Ovary (tissue), 9 donors: Measurements from ENCODE around the gene FITM1. TPM values are rescaled to one million over a fixed set of nuclear protein-coding genes. Genes with fewer than 3 reads are reported as not detected.

Experiments used
- DNase-seq, 5 donors: peaks; one replicate each; pipeline ENCODE4 v3.0.0-alpha.2; 2019 to 2020
- H3K27ac ChIP-seq, 2 donors: fragments of 200-600 bp; one replicate each; pipeline versions ENCODE4 v1.5.1 to v1.8.0; 2019 to 2022
- H3K27me3 ChIP-seq: fragments of 200-600 bp; one replicate; pipeline ENCODE4 v1.8.0; 2022
- H3K36me3 ChIP-seq: fragments of 200-600 bp; sonication (generic); one replicate; pipeline ENCODE4 v1.5.1; 2019
- H3K4me1 ChIP-seq: one replicate; pipeline ENCODE4 v1.8.1; 2013; ENCODE audit warnings: mild to moderate bottlenecking, moderate library complexity; ENCODE audit not compliant: insufficient read depth
- H3K4me3 ChIP-seq: fragments of 200-600 bp; sonication (generic); one replicate; pipeline ENCODE4 v1.5.1; 2017
- H3K9me3 ChIP-seq, 2 donors: fragments of 200-600 bp in 1 of 2; sonication (generic) in 1 of 2; one replicate each; pipeline versions ENCODE4 v1.5.1 to v1.8.1; 2013 to 2019; ENCODE audit warnings: mild to moderate bottlenecking in 1 of 2, moderate library complexity in 1 of 2
- CTCF ChIP-seq, 3 donors: fragments of 450-650 bp in 2 of 3; fragments of 200-600 bp in 1 of 3; IDR thresholded peaks; one replicate each; pipeline versions ENCODE4 v1.5.1 to v1.8.0; 2016 to 2022; ENCODE audit warnings: antibody characterized with exemption in 3 of 3, mild to moderate bottlenecking in 1 of 3
- EP300 ChIP-seq: sonication (generic); formaldehyde crosslinking; IDR thresholded peaks from one replicate; pipeline ENCODE4 v1.6.1; 2017; ENCODE audit warnings: antibody characterized with exemption
- POLR2A ChIP-seq: fragments of 450-650 bp; IDR thresholded peaks from one replicate; pipeline ENCODE4 v1.6.1; 2017; ENCODE audit warnings: antibody characterized with exemption, mild to moderate bottlenecking, moderate library complexity
- WGBS, 3 donors: extraction: QIAGEN DNeasy Blood & Tissue Kit in 1 of 3; methylation state at CpG; one replicate each; pipeline versions ENCODE4 v1.1.5 to v1.1.7; 2013 to 2017; 5-methylcytosine and 5-hydroxymethylcytosine counted together
- intact Hi-C, 4 donors: fragments of 100-400 bp; cut with DNase I; formaldehyde crosslinking; loops; one replicate each; pipeline versions ENCODE4 v1.11.0 to v1.15.1; 2022 to 2023
- polyA plus RNA-seq, 2 donors: library from polyadenylated mRNA; stranded (reverse); fragments of 200-250 nt in 1 of 2; fragments of 350-450 nt in 1 of 2; fragmentation: Illumina TruSeq in 1 of 2; extraction: RNeasy Lipid Tissue Mini Kit (QIAGEN cat#74804) in 1 of 2; gene quantifications; one replicate each; pipeline ENCODE4 v1.2.3, GENCODE V29; 2013 to 2014
- total RNA-seq, 7 donors: library from RNA; depleted of rRNA in 2 of 7; stranded (reverse); fragments of >200 nt in 2 of 7; fragmentation: NEBNext Ultra II Directional in 3 of 7; extraction: Animal tissue kit (Norgen Biotek cat#: 25700) in 3 of 7; gene quantifications; one replicate each; pipeline versions ENCODE4 v1.1.0 to v1.2.4, GENCODE V29; 2016 to 2023
- donor health status: DM: no; HTN: no; CAD: no; lungs with moderate emphysema.
- donor health status: DM: no; HTN: no; CAD: no.
- donor health status: Bipolar disorder and iron deficiency.
- donor health status: DM: yes; HTN: yes; CAD: no.
- donor health status: DM: no; HTN: no; CAD: no.
- donor health status: DM: yes; HTN: yes; CAD: no.

The FITM1 gene
- total and polyA plus RNA-seq, 9 donors: 0.57 to 1.2 (median 0.78) TPM; not detected in 3

- Histone ChIP-seq H3K4me3 (no peak overlapping the region), H3K4me1 (no peaks in the 10 kb centered on the region), H3K9me3 (no peaks in the 10 kb centered on the region), H3K27ac (no peak overlapping the region), H3K27me3 (no peaks in the 10 kb centered on the region), H3K36me3 (no peaks in the 10 kb centered on the region)
- TF ChIP-seq CTCF (IDR thresholded peaks at IDR 0.05): no peak
- TF ChIP-seq POLR2A: no peak
- no peak for TF ChIP-seq EP300
- intact Hi-C loops: loop anchor here in 1 of 4 donors (10.0 kb wide), 1 partner anchor 114 kb away; the partner anchor contains the start of gene DHRS4L2
- DNase-seq: peak in 1 of 5 donors; percentile 26
- 89 to 90% (median 89%) methylated on average over 17 of the region's 17 CpGs for WGBS, 3 donors
These were observed 31.3 kb upstream of the FITM1 start for GRCh38 chr14:24098927-24099813.

- Histone ChIP-seq H3K4me3 (no peak overlapping the region), H3K4me1 (no peaks in the 10 kb centered on the region), H3K9me3 (no peaks in the 10 kb centered on the region), H3K36me3 (no peaks in the 10 kb centered on the region), H3K27ac (no peak overlapping the region), H3K27me3 (no peaks in the 10 kb centered on the region)
- no peak for TF ChIP-seq EP300
- no peak for TF ChIP-seq POLR2A
- no peak for TF ChIP-seq CTCF (IDR thresholded peaks at IDR 0.05)
- WGBS, 3 donors: 78 to 87% (median 80%) methylated on average over 4 of the region's 4 CpGs
- intact Hi-C loops: loop anchor here in 3 of 4 donors (5.0 to 10.0 kb wide), 2 partner anchors 38 to 46 kb away; partner anchors contain the start of gene CARMIL3 (in 2 of the 3)
- DNase-seq: no peak
These were observed 30.1 kb upstream of the FITM1 start for GRCh38 chr14:24100197-24100981.

GRCh38 chr14:24100982-24101494 lies 29.4 kb upstream of the FITM1 start:
- DNase-seq: no peak
- H3K36me3 ChIP-seq: no peaks in the 10 kb centered on the region
- no peaks in the 10 kb centered on the region for H3K4me1 ChIP-seq
- no peaks in the 10 kb centered on the region for H3K9me3 ChIP-seq
- H3K4me3 ChIP-seq: no peak overlapping the region
- no peaks in the 10 kb centered on the region for H3K27me3 ChIP-seq
- intact Hi-C loops: loop anchor here in 3 of 4 donors (5.0 to 10.0 kb wide), 2 partner anchors 39 to 46 kb away; partner anchors contain the start of gene CARMIL3 (in 2 of the 3)
- TF ChIP-seq EP300 (no peak), CTCF (IDR thresholded peaks at IDR 0.05) (no peak), POLR2A (no peak)
- H3K27ac ChIP-seq: no peak overlapping the region
- WGBS, 3 donors: 83 to 100% (median 93%) methylated on average over 3 of the region's 3 CpGs
